Measurements from ENCODE around the gene BEND5.

Gene BEND5

DNA sequence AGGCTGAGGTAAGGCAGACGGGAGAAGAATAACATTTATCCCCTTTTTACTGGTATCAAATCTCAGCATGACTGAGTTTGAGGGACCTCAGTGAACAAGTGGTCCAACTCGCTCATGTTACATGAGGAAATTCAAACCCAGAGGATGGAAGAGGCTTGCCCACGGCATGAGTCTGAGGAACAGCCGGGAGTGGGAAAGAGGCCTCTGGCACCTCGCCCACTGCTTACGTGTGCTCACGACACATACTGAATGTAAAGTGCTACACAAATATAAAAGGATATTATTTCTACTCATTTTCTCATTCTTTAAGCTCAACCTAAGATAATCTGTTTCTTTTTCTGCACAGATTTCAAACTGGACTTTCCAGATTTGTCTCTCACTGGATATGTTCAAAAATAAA lies 14.7 kb downstream of the BEND5 start:
- DNase-seq, result no peak

DNA sequence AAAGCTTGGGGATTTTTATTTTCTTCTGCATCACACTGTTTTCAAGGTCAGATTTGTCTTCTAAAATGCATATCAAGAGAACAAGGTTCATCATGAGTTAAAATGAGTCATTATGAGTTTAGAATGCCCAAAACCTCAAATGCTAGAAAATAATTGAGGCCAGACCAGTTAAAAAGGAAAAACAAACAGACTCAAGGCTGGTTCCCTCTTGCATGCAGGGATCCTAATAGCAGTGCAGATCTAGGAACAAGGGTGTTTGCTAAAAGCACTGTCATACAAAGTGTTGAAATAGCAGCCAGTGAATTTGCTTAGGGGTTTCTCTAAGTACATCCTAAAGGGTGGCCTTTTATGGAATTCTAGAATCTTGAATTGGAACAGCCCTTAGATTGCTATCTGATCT lies 15.3 kb downstream of the BEND5 start:
- no peak for DNase-seq

DNA sequence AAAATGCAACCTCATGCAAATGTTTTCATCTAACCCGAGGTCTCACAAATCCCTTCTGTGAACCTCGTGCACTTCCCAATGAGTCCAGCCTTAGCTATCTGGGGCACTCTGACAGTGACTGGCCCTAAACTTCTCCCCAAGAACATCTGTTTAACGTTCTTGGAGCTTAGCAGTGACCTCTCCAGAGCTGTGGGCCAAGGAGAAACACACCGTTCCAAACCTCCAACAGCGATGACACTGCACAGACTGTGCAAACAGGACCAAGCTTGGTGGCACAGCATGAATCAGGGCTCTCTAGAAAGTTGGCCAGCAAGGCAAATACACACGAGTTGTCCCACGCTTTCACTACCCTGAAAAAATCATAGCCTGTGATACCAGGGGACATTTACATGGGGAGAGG lies 15.8 kb downstream of the BEND5 start:
- DNase-seq, result no peak

DNA sequence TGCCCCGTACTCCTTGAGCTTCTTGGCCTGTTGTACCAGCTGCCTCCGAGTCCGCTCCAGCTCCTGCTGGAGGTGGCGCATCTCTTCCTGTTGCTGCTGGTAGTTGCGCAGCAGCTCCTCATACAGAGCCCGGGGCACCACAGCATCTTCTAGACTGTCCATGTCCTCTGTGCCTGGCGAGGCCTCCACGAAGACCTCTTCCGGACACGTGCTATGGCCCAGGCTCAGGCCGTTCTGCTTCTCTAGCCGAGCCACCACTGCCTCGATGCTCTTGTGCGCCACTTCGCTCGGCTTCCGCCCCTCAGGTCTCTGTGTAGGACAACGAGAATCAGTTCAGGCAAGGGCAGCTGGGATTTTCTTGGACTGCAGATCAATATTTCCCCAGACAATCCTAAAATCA lies 17.7 kb downstream of the BEND5 start:
- no peak for DNase-seq

DNA sequence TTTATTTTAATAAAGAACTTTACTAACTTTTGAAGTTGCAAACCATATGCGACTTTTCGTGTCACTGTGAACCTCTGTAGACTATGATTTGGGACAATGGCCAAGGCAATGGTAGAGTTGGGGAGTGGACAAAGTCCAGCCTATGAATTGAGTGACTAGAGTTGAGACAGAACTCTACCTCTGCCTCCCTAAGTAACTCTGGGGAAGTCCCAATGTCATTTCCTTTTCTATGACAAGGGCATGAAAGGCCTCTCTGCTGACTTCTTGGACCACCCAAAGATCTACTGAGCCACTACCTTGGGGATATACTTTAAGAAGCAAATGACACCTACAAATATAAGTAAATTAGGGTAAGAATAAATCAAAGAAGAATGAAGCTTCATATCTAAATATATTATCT lies 19.3 kb downstream of the BEND5 start:
- no peak for DNase-seq

DNA sequence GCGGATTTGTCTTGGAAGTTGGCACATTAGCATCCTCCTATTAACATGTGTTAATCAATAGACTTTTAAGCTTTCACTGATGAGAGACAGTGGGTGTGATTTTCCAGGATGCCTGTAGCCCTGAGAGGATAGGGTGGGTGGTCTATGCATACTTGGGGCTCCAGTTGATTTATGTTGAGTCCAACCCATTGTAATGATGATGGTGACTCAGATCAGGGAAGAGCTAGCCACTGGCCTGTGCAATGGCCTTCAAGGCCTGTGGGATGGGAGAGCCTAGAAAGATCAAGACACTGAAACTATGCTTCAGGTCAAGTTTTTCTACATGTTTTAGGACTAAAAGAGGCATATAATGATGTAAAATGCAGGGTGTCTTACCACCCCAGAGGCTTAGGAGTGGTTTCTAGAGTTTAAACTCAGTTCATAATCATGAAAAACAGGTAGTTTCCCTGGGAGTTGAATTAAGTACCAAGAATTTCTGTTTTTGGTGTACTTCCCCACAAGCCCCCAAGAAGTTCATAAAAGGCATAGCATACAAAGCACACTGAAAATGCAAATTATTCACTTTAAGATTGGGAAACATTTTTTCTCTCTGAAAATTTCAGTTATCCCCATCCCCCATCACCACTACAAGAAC lies 19.9 kb downstream of the BEND5 start:
- DNase-seq, result no peak

DNA sequence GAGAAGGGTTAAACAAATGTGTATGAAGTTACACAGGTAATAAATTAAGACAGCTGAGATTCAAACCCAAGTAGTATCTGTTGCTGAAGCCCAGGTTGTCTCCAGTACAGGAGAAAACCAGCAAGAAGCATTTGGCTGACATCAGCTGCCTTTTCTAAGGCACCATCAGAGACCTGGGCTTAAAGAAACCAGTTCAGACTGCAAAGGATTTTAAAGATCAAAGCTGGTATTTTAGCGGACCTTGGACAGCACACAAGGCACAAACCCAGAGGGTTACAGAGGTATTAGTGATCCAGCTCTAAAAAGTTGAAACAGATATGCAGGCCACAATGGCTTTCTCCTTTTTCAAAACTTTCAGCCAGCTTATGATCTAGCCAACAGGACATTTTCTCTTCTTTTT lies 23.4 kb downstream of the BEND5 start:
- no peak for DNase-seq

DNA sequence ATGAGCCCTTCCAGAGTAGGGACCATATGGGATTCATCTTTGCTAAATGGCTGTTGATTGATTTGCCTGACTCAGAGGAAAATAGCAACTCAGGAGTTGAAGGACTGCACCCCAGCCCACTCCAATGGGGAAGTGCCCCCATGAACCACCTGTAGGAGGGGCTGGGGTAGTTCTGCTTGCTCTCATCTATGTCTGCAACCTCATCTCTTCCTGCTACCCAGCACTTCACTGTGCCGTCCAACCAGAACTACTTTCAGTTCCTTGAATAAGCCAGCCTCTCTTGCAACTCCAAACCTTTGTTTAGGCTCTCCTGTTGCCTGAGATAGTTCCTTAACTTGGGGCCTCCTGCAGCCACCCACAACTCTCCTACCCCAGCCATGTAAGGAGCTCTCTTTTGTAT lies 26.6 kb downstream of the BEND5 start:
- no peak for DNase-seq

DNA sequence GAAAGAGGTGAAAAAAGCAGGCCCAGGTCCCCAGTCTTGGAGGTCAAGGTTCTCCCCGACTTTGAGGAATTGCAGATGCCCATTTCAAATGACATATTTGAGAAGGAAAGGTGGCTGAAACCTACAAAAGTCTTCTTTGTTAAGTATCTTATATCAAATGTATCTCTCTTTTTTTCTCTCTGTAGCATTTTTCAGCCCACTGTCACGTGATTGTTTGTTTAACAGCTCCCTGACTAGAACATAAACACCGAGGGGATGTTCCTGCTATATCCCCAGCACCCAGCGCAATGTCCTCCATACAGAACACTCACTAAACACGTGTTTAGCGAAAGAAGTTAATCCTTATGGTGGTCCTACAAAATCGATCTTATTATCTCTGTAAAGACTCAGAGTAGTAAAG lies 27.6 kb downstream of the BEND5 start:
- DNase-seq, result no peak

DNA sequence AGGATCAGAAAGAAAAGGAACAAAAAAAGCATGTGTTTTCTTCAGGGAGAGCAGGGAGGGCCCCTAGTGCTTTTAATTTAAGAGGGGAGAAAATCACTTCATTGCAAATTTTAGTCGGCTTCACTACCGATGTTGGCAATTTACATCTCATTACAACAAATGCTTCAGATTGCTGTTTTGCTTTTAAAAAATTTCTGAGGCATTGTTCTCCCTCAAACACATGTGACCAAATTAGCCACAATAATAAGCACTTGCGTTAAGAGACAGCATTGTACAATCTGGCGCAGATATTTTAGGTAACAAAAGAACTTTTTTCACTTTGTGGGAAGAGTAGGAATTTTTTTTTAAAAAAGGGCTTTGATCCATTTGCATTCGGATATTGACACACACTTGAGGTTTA lies 29.8 kb downstream of the BEND5 start:
- DNase-seq, result no peak

DNA sequence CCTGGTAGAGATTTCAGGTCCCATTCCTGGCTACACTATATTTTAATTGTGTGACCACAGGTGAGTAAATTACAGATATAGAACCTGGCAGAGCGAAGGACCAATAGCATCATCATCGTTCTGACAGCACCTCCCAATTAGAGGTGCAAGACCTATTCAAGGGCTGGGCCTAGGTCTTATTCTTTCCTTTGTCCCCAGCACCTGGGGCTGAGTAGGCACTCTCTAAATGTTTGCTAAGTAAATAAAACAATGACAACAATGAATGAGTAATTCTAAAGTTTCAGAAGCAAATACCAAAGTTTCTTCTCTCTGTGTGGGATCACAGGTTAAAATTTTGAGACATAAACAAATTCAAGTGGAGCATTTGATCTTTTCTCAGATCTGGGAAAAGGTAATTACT lies 32.7 kb downstream of the BEND5 start:
- peak; percentile 43 for DNase-seq

DNA sequence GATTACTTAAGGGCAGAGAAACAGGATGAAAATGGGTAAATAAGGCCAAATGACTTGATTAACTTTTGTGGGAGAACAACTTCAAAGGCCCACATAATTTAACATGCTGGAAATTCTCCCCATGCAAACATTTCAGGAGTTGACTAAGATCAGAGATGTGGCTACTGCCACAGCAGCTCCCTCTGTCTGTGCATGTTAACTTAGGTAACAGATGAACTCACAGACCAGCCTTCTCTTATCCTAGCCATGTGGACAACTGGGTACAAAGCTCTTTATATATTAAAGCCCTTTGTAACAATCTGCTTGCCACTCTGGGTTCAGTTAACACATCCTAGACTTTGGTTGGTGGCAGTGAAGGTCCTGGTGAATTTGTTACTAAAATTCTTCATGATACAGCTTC lies 33.2 kb downstream of the BEND5 start:
- no peak for DNase-seq

DNA sequence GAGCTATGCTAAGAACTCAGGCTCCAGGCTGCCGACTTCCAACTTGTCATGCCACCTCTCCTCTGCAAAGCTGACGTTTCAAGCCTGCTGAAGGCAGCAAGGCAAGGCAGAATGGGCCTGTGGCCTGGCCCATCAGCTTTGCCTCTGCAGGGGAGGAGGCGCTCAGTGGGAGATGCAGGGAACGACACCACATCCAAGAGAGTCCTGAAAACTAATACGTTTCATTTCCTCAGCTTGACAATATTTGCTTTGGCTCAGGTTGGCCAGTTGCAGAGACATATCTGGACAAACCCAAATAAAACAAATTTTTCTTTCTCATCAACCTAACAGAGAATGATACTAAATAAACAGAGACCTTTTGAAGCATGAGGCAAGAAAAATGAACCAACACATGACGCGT lies 35.3 kb downstream of the BEND5 start:
- DNase-seq, result peak; percentile 59

DNA sequence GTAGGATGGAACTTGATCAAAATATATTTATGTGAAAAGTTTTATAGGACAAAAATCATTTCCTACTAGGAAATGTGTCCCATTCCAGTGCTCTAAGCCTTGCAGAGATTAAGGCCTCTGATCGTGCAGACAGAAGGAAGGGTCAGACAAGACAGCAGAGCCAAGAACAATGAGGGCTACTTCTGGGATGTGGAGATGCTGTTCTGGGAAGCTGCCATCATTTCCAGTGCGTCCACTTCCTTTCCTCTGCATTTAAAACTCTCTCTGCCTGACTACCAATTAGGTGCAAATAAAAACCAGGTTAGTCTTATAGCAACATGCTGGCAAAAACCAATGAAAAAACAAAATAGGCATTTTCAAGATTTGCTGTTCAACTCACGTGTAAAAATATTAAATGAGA lies 36.1 kb downstream of the BEND5 start:
- no peak for DNase-seq

DNA sequence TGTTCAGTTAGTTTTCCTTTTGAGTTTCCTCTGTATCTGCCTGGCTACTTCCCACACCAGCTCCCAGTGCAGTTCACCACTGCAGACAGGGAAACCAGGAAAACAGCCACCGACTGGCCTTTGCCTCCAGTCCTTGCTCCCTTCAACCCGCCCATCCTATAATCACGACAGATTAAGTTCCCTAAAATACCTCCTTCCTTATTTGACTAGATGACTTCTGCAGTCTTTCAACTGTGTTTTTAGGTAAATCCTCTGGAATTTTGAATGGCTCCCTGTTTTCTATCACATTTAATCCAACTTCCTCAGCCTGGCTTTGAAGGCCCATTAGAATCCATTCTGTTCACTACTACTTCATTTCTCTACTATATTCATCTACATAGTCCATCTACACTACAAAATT lies 37.6 kb downstream of the BEND5 start:
- no peak for DNase-seq

DNA sequence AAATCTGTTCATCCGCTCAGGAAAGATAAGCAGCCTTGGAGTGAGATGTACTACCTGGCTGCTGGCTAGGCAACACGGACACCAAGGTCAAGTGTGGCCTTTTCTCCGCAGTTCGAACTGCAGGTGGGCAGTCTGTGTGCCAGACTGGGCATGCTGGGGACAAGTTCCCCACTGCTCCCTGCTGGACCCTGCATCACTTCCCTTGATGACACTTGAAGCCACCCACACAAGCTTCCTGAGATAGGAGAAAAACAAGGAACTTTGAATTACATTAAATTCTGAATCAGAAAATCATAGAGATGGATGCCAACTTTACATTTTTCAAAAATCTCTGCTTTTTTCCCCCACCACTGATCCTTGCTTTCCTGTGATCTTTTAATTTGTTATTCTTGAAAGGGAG lies 38.3 kb downstream of the BEND5 start:
- DNase-seq, result no peak

DNA sequence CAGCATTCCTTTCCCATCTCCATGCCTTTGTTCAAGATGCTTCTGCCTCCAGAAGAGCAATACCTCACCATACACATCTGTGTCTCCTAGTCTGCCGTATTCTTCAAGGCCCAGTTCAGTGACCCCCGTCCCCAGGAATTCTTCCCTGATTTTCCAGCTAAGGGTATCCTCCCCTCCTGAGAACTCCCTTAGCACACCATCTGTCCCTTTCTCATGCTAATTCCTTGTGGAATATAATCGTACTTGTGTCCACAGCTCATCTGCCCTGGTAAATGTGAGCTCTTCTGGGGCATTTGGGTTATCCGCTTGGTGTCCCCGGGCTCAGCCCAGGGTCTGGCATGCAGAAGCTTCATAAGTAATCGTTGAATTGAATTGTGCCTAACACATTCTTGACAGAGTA lies 40.9 kb downstream of the BEND5 start:
- DNase-seq, result no peak

DNA sequence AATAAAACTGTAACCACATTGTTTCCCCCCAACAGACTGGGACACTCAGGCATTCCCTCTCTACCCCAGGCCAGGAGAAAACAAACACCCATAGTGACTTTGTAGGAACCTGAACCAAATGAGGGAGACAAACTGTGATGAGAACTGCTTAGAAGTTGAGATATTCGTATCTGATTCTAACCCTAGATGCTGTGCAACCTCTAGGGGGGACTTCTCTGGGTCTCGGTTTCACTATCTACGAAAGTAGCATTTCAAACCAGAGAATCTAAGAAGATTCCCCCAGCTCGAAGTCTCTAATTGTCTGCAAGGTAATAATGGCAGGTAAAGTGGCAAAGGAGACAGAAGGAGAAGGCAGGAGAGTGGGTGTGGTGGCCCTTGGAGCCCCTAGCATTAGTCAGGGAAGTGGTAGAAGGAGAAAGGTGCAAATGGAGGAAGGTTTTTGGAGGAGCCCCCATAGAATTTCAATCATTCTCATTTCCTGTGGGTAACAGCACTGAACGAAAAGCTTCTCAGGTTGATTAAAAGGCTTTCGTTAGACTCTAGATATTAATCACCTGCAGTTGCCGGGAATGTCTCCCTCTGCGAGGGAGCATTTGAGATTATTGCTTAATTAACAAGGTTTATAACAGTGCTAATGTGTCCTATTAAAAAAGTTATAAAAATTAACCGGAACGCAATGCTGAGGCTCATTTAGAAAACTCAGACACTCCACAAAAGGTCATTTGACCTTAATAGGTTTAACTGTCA lies 46.4 kb downstream of the BEND5 start:
- DNase-seq, result no peak

DNA sequence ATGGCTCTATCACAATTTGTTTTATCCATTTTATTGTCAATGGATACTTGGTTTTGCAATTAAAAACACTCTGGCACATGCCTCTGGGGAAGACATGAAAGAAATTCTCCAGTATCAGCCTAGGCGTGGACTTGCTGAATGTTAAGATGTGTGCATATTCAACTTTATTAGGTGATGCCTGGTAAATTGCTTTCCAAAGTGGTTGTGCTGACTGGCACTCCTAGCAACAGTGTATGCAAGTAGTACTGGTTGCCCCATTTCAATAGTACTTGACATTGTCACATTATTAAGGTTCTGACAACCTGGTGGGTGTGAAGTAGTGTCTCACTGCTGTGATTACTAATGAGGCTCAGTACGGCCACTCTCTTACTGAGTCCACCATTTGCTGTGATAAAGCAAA lies 48.1 kb downstream of the BEND5 start:
- no peak for DNase-seq

DNA sequence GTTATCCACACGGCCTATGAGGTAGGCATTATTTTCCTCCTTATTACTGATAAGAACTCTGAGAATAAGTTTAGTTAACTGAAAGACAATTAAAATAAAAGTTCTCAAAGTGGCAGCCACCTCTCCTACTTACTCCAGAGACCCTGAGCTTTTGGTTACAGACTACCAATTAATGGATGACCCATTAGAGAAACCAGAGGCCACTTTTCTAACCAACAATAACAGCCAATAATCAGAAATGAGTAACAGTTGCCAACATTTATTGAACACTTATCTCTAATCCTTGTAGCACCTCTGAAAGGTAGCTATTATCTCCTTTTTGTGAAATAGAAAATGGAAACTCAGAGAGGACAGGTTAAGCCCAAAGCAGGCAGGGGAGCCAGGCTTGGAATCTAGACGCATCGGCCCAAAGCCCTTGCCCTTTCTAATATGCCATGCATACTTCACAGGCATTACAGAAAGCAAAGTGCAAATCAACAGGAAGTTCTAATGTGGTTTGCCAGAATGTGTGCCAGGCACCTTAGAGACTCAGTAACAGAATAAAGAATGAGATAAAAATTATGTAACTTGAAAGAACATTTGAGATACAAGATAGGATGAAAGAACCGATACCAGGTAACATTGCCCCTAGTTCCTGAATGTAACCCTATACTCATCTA lies 50.0 kb downstream of the BEND5 start:
- no peak for DNase-seq

DNA sequence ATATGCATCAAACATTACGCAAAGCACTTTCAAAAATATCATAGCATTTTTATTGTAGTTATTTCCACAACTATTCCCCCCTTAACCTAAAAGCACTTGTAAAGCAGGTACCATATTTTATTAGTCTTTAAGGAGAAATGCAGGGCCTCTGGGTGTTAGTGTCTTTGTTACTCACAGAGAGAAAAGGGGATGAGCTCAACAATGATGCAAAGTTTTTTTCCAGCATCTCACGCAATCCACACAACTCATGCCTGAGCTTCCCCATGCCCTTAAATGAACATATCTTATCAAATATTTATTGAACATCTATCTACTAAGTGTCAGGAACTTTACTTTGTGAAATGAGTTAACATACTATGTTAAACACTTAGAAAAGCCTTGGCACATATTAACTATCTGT lies 50.6 kb downstream of the BEND5 start:
- no peak for DNase-seq

DNA sequence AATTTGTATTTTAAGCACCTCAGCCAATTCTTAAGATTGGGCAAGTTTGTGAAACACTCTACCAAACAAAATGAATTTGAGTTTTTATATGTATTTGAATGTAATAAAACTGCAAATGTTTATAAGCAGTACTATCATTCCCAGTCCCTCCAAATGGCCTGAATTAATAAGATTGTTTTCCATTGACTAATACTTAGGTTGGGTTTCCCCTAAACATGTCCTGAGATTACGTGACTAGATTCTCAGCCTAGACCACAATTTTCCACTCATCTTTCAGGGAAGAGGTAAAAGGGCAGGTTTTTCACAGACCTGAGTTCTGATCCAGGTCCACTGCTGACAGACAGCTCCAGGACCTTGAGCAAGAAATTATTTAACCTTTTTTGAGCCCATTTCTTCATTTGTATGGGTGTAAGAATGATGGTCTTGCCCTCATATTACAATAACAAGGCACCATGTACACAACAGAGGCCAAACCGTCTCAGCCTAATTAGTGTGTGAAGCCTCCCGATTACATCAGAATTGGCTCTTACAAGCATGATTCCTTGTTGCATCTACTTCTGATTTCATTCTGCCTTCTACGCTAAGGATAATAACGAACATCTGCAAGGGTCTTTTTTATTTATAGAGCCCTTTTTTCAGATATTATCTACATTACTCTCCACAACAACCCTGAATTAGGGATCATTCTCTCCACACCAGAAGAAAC lies 51.2 kb downstream of the BEND5 start:
- DNase-seq, result no peak

DNA sequence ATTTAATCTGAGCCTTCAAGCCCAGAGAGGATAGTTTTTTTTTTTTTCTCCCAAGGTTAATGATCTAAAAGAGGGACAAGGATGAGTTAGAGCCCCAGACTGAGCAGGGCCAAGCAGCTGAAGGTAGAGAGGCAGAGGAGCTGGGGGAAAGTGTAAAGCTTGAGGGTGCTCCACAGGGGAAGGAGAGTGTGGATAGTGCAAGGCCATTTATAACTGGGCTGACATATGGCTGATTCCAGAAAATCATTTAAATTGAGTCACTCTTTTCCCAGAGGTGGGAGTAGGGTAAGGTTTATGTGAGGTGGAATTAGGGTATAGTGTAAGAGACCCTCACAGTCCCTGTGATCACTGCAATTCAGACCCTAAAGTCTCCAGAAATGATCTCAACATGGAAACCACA lies 55.8 kb downstream of the BEND5 start:
- DNase-seq, result no peak

DNA sequence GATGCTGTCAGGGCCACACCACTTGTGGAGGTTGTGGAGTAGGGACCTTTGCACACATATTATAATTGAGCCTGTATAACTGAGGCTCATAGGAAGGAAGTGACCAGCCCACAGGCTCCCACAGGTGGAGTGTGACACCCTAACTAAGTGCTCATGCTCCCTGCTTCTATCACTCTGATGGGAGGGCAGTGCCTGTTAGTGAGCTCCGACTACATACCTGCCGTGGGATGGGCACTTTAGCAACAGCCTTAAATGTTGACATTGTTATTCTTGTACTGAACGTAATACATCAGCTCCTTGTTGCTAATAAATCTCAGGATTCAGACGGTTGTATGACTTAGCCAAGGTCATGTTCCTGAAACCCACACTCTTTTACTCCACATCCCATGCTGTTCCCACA lies 58.0 kb downstream of the BEND5 start:
- DNase-seq, result no peak
